Measurements from ENCODE around the gene PYGO2.
A peak's percentile ranks its signal among the peaks of the same experiment; 100 is the strongest.

The PYGO2 gene

DNA sequence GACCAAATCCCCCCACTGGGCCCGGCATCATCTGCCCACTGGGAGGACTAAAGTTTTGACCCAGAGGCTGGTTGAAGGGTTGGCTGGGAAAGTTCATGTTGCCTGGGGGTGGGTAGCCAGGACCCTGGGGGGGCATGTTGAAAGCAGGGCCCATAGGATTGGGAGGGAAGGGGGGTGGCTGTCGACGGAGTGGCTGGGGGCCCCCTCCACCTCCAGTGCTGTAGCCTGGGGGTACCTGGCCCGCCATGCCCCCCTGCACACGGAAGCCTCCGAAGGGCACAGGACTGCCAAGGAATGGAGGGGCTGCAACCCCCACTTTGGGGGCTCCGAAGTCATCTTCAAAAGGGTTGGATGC is 2.2 kb downstream of the PYGO2 start:
- DNase-seq: no peak

DNA sequence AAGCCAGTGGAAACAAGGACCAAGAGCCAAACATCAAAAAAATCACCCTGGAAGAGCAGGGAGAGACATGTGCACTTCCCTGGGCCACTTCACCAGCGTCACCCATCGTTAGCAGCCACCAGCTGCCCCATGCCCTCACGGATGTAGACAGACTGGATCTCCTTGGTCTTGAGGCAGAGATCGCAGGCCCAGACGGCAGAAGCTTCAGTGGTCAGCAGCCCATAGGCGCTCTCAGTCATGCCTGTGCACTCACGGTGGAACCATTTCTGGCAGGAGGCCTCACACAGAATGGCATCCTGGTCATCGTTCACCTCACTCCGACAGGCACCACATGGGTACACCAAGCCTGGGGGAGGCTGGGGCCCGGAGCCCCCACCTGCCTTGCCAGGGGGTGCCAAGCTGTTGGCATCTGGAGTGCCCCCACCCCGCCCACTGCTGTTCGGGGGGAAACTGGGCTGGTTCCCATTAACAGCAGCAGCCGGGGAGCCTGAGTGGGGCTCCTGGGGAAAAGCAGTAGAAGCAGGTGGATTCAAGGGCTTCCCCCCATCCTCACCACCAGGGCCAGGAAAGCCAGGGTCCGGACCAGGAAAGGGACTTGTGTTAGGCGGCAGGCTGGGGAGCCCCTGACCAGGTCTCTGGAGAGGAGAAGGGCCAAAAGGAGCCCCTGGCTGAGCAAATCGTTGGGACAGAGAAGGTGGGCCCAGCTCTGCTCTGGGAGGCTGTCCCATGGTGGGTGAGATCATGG is 2.7 kb downstream of the PYGO2 start:
- no peak for DNase-seq

DNA sequence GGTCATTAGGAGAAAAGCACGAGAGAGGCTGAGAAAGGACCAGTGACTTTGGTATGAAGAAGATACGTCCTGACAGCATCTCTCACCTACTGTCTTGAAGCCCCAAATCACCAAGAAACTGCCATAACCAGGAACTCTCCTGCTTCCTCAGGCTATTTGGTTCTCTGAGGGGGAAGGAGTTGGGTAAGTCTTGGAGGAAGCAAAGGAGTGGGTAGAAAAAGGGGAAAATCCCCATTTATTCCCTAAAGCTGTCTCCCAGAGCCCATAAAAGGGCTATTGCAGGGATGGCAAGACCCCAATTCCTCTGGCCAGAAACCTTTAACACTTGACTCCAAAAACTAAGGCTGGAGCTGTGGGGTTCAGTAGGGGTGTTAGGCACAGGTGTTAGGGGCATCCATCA is 3.5 kb downstream of the PYGO2 start:
- no peak for DNase-seq

DNA sequence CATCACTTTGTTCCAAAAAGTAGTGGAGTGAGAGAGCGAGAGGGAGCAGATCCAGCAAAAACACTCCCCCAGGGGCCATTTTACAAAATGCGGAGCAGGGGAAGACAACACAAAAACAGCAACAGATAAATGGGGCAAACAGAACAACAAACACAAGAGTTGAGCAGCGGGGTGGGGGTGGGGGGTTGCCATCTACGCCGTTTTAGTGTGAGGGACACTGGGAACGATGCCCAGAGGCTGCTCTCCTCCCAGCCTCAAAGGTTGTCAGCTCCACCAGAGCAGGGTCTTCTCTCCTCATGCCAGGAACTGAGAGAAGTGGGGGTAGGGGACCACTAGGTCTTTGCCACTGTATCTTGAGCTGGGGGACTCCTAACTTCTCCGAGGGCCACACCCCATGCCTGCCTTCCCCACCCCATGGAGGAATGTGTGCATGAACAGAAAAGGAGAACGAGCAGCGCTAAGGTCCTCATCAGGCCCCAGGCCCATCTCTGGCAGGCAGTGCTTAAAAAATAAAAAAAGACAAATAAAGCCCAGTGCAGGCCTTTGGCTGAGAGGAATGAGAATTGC is 4.4 kb downstream of the PYGO2 start:
- DNase-seq: no peak

DNA sequence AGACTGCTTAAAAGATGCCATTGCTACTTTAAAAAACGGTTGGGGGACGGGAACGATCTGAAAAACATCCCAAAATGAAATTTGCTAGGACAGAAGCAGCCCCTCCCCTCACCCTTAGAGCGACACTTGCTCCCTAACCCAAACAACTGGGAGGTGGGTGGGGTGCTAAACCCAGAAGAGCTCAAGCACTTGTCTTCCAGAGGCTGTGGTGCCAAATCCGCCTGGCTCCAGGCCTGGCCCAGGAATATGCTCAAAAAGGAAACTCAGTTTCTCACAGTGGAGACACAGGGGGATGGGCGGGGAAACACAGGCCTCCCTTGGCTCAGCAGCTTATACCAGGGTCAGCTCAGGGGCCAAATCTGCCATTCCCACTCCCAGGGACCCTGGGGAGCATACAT is 5.0 kb downstream of the PYGO2 start:
- DNase-seq: no peak

DNA sequence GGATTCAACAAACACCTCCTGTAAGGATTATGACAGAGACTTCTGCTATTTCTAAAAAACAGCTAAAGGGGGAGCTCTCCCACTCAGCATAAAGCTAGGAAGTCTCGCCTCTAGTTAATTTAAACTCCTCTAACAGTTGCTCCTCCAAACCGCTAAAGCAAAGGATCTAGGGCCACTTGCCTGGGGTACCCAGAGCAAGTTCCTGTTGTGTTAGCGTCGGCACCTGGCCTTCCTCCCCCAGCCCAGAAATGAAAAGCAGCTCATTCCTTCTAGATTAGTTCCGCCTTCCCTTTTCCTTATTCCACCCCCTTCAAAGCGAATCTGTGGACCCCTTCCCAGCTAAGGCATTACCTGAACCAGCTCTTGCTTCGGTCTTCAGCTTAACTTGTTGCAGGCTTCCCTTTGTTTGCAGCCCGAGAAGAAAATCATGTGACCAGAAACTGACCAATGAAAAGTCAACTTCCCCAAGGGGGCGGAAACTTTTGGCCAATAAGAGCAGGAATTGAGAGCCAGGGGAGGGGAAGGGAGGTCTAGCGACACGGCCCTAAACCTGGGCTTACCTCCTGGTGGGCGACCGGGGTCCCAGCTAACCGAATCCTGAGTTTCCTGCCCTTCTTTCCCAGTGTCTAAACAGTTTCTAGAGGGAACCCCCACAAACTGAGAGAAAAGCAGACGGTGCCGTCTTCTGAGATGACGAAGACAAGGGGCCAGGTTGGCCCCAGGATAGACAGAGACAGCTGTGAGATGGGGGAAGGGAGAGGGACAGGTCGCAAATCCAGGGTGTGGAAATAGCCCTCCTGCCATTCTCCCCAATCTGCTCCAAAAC is 5.7 kb downstream of the PYGO2 start, which contains the start of gene PBXIP1:
Gene PBXIP1 (minus strand): TSS at position 382 of the 826 bp plus-strand sequence. CDS start 2,378 bp downstream, outside the sequence.
- DNase-seq: peak; percentile 83

DNA sequence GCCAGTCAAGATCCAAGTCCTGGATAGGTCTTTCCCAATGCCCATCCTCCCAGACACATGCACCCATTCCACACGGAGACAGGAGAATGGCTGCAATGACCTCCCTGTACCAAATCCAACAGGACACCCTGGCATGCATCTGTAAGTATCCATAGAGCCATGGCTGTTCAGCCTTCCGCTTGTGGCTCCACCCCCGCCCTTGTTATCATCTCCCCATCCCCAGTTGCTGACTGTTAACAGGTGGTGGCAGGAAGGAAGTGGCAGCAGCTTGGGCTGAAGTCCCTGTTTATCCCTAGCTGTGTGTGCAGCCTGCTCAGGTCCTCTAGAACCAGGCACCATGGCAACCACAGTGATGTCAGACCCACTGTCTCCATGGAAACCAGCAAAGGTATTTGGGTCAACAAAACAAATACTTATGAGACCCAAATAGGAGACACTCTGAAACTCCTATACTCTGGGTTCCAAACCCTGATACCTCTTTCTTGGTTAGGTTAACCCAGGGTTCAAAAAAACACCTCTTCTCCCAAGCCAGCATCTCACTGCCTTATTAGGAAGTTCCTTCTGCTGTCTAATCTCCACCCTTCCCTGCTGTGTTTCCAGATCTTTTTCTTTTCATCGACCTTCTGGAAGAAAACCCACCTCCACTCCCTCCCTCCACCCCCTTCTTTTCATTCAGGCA is 6.4 kb downstream of the PYGO2 start:
- peak; percentile 85 for DNase-seq

- DNase-seq: no peak
These were observed 7.0 kb downstream of the PYGO2 start for GRCh38 chr1:154954541-154954940.

DNA sequence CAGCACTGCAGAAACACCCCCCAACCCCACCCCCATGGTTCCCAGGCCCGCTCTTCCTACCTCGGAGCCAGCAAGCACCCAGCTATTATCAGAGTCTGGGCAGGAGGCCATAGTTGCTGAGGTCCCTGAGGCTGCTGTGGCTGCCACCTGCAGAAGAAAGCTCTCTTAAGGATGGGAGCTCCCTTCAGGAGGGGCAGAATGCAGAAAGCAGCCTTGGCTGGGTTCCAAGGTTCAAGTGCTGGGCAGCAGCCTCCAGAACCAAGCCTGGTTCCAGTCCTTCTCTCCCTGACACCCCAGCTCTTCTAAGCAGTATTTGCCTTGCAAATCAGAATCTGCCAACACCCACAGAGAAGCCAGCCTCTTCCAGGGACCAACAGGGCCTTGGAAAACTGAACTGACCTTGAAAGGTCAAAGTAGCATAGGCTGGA is 8.0 kb downstream of the PYGO2 start:
- no peak for DNase-seq

DNA sequence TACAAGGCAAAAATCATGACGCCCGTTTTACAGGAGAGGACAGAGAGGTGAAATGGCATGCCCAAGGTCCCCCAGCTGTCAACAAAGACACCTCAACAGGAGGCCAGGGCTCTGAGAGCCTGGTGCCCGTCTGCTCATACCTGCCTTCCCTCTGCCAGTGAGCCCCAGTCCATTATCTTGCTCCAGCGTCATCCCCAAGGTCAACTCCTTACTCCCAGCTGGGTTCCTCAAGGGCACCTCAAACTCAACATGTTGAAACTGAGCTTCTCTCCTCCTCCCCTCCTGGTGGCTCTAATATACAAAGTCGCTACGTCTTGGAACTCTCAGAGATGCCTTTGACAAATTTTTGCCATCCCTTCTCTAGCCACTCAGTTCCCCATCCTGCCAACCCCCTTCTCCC is 8.9 kb downstream of the PYGO2 start:
- DNase-seq: no peak

DNA sequence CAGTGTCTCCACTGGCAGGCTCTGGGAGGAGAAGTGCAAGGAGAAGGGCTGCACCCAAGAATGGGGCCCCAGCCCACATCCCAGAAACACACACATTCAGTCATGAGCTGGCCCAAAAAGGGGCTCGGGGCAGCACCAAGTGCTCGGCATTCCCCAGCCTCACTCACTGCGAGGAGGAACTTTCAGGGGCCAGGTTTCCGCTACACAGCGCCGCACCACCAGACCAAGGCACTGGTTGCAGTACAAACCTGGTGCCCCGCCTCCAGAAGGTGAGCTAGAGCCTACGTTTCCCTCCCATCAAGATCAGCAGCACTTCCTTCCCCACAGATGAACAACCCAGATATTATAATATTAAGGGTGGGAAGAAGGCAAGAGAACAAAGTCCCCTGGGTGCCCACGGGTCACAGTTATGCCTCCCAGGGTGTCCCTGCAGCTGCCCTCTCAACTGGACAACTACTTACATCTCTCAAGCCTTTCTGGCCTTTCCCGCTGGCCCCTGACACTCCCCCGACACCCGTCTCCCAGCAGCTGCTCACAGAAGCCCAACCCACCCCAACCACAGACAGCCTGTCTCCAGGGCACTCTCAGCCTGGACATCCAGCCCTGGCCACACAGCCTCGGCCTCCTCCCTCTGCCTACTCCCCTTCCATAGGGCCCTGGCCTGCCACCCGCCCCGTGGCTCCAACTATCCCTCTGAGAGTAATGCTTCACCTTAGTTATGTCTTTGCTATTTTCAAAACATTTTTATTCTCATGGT is 9.5 kb downstream of the PYGO2 start:
- peak; percentile 72 for DNase-seq

DNA sequence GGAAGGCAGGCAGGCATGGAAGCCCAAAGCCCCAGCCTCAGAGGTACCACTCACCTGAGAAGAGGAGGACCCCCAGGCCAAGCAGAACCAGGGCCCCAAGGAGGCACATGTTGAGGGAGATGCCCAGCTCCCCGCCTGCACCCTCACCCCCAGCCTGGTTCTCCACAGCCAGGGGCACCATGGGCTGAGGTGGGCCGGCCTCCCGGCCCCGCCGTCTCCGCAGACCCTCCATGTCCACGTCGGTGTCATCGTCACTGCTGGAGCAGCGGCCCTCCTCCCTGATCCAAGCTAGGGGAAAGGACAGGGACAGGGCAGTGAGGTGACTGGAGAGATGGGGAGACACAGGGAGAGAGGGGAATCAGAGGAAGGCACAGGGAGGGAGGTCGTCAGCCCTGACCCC is 13.5 kb downstream of the PYGO2 start:
- DNase-seq: no peak

DNA sequence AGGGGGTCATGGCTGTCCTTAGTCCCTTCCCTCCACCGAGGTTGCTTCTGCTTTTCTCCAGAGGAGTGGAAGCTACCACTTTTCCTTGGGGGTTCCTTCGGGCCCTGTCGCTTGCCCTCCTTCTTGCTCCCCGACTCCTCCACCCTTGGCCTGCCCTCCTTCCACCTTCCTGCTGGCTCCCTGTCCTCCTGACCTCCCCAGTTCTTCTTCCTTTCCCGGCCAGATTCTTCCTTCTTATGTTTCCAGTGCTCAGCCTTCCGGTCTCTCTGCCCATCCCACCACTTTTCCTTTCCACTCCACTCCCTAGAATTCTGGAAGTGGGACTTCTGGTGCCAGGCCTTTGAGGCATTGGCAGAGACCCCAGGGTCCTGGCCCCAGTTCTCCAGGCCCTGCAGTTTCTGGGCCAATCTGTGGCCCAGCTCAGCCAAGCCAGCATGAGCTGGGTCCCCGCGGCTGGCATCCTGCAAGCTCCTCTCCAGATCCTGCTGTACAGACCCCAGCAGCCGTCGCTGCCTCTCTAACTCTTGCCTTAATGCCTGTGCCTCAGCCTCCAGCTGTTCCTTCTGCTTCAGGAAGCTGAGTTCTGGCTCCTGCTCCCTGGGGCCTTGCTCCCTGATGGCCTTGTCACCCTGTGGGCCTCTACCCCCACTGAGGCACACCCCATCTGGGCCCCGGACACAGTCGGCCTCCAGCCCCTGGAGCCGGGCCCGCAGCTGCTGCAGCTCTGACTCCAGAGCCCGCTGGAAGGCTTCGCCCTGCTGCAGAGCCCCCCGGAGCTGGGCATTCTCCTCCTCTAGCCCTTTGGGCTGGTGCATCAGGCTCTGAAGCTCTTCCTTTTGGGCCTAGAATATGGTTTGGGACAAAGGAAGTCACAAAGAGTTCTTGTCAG is 15.4 kb downstream of the PYGO2 start:
- DNase-seq: no peak

DNA sequence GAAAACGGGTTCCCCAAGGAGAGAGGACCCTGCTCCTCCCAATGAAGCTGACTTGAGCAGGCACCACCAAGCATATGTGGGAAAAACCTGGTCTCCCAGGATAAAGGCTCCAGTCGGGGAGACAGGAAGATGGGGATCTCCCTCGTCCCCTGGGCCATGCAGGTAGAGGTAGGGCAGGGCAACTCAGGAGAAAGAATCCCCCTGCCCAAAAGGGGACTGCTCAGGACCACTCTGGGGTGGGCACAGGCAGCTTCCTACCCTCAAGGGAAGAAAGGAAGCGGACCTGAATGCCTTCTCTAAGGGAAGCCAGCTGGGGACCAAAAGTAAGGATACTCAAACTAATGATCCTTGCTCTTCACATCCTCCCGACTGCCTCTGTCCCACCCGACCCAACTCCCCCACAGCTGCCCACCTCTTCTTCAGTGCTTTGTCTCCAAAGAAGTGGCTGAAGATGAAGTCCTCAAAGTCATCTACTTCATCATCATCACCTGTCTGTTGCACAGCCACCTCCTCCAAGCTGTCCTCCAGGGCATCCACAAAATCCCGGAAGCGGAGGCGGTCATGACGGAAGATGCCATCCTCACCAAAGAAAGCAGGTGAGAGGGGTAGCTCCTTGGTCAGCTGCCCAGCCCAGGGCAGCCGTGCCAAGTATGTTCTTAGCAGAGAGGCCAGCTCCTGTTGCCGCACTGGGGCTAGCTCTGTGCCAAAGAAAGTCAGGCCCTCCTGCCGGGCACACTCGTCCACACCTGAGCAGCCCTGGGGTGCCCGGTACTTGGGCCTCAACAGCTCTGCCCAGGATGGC is 16.2 kb downstream of the PYGO2 start:
- no peak for DNase-seq

DNA sequence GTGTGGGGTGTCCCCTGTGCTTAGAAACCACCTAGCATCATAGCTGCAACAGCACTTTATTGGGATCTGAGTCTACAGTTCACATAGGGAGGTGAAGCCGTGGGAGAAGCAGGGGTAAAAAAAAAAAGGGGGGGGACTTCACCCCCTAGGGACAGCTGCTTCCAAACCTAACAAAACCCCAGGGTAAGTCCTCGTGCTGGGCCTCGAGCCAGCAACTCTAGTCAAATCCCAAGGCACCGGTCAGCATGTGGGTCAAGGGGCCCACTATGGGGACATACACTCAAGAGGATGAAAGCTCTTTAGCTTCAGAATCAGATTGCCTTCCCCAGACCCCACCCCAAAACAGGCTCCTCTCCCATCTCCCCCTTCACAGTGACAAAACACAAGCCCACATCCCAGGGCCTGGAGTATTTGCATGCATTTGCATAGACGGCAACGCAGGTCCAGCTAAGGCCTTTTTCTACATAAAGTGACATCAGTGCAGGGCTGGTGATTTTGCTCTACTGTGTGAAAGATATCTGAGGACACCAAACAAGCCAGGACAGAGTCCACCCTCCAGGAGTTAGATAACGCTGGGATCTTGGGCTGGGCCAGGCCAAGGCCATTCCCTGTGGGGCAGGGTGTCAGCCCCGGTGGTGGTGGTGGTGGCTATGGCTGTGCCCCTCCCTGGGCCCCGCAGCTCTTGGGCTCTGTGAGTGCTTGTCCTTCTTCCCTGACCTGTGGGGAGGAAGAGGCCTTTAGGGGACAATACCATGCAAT is 17.0 kb downstream of the PYGO2 start:
- no peak for DNase-seq

DNA sequence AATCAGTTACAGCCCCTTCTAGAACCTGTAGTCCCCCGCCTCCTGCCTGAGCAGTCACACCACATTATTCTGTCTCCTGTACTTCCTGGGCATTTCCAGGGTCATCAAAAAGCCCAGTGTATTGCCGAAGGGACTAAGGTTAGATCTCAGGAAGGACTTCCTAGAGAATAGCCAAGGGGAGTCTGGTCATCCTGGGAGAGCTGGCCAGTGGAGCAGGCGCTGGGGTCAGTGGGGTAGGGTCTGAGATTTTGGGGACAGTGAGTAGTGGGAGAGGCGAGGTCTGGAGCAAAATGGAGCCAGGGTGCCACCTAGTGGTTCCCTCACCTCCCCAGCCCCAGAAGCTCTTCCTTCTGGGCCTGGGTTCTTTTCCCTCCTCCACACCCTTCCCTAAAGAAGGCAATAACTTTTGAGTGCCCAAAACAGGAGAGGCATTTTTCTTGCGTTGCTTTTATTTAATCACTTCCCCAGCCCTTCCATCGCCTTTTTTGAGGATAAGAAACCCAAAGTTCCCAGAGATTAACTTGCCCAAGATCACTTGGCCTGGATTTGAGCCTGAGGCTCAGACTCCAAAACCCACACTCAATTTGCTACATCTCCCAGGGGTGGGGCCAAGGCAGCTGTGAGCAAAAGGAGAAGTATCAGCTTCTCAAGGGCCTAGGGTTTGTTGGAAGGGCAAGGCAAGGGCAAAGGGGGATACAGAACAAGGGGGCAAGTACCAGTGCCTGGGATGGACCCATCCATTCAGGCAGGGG is 17.8 kb downstream of the PYGO2 start:
- peak; percentile 64 for DNase-seq

DNA sequence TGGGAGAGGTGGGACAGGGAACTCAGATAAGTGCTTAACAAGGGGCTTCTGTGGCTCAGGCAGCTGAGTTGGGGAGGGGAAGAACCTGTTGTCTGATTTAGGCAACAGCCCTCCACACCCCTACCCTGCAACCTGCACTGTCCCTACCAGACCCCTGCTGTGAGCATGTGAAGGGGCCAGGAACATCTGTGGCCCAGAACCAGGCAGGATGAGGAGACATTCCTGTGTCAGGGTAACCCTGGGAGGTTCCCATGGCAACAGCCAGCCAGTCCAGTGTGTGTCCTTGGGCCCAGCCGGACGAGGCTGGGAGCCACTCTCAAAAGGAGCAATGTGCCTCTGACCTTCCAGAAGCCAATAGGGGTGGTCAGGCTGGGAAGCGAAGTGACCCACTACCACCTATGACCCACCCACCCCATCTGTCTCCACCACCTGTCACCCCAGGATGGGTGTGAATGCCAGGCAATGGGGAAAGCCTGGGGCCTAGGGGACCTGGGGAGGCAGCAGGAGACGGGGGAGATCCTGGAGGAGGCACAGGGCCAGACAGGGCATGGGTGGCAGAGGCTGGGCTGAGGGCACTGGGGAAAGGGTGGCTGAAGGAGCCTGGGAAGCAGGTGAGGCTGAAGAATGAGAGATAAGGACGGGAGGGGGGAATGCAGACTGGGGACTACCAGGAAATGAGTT is 20.1 kb downstream of the PYGO2 start:
- no peak for DNase-seq

DNA sequence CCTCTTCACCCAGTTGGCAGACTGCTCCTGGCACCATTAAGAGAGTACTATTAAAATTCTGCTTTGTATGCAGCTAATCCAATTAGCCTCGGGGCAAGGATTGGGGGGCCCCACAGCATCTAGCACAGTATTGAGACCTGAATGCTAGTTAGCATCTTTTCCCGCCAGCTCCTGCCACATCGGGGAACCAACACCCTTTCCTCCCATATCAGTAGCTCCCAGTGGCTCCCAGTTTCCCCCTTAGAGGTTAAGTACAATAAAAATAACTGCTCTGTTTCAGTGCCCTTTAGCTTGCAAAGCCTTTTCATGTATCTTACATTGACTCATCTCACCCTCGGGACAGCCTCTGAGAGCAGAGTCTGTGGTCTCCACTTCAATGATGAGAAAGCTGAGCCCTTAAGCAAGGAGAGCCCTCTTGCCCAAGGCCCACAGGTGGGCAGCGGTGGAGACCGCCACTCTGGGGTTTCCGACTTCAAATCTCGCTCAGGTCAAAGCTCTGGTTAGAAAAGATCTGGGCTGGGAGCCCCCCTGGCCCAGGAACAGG is 20.9 kb downstream of the PYGO2 start:
- DNase-seq: no peak

All from stimulated activated CD8-positive, alpha-beta memory T cell treated with anti-CD3 and anti-CD28 coated beads, Interleukin-4, amount 100 ng/mL, for 48 hours (primary cell).